Activated CD4-positive, alpha-beta T cell treated with anti-CD3 and anti-CD28 coated beads, Interleukin-2, amount 50 U/mL, for 4 hours (primary cell): ENCODE measurements around the gene CDC6.
"Not testable (repeated sequence)": the region's sequence is repeated elsewhere in the genome, so short reads cannot be mapped to it uniquely, and the experiment has no call there.

Experiments
- DNase-seq, 2 experiments: peaks; one replicate each; pipeline ENCODE4 v3.0.0-alpha.2; 2020

The CDC6 gene

DNA sequence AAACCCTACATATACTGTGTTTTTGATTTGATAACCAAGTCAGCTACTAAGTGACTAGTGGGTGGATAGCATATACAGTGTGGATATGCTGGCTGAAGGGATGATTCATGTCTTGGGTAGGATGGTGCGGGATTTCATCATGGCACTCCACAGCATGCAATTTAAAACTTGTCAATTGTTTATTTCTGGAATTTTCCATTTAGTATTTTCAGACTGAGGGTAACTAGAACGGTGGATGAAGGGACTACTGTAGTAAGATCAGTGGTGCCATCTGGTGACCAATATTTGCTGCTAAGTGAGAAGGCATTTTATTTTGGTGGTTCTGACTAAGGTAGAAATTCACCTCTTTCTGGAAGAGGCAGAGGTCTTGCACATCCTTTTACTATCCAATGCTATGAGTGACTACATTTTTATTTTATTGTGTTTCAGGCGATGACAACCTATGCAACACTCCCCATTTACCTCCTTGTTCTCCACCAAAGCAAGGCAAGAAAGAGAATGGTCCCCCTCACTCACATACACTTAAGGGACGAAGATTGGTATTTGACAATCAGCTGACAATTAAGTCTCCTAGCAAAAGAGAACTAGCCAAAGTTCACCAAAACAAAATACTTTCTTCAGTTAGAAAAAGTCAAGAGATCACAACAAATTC lies 3.1 kb downstream of the CDC6 start:
- peak in 1 of 2 experiments; percentile 17 for DNase-seq

DNA sequence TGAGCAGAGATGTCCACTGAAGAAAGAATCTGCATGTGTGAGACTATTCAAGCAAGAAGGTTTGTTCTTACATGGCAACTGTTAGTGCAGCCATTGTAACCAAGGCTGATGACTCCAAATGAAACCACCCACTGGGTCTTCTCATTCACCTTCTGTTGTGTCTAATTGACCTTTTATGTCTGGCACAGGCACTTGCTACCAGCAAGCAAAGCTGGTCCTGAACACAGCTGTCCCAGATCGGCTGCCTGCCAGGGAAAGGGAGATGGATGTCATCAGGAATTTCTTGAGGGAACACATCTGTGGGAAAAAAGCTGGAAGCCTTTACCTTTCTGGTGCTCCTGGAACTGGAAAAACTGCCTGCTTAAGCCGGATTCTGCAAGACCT lies 3.6 kb downstream of the CDC6 start:
- no peak for DNase-seq

DNA sequence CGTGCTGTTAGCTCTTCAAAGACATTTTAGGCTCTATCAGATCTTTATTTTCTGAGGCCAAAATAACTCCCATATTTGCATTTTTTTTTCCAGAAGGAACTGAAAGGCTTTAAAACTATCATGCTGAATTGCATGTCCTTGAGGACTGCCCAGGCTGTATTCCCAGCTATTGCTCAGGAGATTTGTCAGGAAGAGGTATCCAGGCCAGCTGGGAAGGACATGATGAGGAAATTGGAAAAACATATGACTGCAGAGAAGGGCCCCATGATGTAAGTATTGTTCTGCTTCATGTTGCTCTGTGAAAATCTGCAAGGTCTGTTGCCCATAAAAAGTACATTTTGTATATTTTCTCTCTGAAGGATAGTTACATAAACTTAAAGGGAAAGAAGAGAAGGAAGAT lies 5.7 kb downstream of the CDC6 start:
- no peak for DNase-seq

DNA sequence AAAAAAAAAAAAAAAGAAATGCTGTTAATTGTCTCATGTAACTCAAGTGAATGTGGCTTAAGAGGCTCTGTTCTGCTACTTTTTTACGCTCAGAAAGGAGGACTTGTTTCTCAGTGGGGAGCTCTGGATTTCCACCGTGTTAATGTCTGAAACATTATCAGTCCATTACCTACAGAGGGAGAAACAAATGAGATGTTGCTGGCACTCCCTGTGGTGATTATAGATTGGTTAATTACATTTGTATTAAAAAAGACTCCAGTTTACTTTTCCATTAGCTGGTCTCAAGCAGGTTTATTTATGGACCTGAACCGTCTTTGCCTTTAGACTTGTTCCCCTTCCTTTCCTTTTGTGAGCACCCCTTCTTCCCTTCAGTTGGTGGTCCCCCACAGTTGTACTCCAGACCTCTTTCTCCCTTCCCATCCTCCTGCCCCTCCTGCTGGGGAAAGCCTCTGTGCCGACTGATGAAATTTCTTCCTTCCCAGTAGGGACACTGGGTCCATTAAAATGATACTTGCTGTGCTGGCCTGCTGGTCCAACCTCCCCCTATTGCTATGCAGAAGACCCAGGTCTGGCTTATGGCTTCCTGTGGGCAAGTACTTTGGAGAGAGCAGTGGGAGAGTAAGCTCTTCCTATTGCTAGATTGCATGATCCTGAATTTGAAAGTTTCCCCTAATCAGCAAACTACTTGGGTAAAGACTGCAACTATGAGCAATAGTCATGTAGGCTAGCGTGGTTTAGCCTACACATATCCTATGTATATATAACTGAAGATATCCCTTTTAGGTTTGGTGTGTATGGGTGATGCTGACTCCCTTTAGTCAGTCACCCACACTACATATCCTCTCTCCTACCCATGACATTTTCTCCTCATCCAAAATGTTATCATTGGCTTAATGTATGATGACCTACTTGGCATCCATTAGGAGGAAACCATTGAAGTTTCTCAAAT lies 8.1 kb downstream of the CDC6 start:
- DNase-seq: no peak

DNA sequence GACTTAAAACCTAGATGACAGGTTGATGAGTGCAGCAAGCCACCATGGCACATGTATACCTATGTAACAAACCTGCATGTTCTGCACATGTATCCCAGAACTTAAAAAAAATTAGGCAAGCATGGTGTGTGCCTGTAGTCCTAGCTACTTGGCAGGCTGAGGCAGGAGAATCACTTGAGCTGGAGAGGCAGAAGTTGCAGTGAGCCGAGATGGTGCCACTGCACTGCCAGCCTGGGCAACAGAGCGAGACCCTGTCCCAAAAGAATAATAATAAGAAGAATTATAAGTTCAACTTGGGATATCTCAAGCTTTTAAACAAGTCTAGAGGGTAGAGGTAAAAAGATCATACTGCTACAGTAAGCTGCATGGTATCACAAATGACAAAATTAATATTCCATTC lies 9.8 kb downstream of the CDC6 start:
- no peak for DNase-seq

DNA sequence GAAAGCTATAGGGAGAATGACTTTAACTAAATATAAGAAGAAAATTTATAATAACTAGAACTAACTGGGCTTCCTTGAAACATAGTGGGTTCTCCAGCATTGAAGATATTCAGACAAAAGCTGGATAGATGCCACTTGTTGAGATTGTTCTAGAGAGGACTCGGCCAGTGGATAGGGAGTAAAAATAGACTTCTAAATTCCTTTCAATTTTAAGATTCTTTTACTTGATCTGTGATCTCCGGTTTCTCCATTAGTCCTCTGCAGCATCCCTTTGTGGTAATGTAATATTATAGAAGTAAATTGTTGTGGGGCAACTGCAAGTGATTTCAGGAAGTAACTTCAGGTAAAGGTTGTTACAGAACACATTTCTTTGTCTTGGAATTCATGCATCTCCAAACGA lies 11.0 kb downstream of the CDC6 start:
- no peak for DNase-seq

DNA sequence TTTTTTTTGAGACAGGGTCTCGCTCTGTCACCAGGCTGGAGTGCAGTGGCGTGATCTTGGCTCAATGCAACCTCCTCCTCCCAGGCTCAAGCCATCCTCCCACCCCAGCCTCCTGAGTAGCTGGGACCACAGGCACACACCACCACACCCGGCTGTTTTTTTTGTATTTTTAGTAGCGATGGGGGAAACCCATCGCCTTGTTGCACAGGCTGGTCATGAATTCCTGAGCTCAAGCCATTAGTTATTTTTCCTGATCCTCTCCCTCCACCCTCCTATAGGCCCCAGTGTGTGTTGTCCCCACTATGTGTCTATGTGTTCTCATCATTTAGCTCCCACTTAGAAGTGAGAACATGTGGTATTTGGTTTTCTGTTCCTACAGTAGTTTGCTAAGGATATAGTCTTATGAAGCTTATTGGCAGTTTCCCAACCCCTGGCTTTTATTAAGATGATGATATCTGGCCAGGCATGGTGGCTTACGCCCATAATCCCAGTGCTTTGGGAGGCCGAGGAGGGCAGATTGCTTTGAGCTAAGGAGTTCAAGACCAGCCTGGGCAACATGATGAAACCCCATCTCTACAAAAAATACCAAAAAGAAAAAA lies 11.6 kb downstream of the CDC6 start:
- DNase-seq: not testable (repeated sequence)

DNA sequence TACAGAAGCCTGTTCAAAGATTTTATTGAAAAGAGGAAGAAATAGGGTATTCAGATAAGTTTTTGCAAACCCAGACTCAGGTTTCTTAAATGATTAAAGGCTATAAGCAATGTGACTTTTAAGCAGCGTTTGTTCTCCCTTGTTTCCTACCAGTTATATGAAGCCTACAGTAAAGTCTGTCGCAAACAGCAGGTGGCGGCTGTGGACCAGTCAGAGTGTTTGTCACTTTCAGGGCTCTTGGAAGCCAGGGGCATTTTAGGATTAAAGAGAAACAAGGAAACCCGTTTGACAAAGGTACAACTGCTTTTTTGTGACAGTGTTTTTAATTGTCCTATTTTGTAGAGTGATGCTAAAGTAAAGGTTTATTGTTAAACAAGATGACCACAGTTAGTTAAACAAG lies 13.6 kb downstream of the CDC6 start:
- DNase-seq: no peak

DNA sequence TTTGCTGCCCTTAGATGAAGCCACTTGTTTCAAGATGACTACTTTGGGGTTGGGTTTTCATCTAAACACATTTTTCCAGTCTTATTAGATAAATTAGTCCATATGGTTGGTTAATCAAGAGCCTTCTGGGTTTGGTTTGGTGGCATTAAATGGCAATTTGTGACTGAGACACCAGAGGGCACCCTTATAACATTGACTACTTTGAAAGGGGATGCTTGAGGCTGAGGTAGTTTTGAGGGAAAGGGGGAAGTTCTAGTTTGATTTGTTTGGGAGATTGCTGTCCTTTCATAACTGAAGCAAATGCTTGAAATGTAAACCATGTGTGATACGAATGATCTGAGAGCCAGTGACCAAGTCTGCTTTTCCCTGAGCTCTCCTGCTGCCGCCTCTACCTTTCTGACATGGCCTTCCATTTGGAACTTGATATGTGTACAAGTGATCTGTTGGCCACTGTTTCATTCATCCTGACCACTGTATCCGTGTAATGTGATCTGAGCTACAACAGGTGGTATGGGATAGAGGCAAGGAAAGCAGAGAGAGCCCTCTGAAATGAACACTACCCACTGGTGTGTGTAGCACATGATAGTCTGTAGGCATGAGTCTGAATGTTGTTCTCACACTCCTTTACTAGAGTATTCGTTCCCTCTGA lies 15.5 kb downstream of the CDC6 start:
- DNase-seq: peak; percentile 47 to 53

DNA sequence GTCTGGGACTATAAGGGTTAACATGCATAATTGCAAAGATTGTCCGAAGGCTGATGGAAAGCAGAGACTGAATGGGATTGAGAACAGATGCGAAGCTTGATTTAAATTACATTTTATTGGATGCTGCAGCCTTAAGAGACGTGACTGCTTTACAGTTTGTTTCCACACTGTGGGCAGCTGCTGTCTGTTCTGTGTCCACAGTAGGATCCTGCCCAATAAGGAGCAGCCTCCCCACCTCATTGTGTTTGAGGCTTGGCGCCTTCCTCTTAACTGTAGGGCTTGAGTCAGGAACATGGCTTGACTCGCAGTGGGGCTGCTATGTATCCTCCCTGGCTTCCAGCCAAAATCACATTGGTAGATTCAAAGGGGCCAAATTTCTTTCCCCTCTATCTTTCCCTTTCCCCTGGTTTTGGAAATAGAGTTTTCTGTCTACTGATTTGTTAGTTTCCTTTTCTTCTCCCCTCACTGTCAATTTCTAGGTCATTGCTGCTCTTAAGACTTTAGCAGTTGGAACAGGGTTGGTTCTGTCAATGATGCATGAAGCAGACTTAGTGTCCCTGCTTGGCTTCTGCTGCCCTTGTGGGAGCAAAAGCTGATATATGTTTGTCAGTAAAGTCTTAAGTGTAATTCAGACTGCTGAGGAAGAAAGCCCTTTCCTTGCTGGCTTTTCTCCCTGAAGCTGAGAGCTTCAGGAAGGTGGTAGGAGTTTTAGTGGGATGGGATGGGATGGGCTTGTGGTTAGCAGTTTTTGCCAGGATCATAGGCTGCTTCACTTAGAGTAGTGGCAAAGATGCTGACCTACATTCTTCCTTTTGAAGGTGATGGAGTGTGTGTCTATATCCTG lies 16.3 kb downstream of the CDC6 start:
- DNase-seq: no peak

DNA sequence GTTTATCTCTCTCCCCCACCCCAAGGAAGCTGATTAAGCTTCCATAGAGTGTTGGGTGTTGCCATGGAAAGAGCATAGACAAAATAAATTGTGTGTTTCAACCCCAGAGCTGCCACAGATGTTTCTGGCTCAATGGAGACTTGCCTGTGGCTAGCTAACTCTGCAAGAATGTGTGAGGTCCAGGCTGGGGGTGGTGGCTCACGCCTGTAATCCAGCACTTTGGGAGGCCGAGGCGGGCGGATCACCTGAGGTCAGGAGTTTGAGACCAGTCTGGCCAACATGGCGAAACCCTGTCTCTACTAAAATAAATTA lies 16.8 kb downstream of the CDC6 start:
- DNase-seq: not testable (repeated sequence)

DNA sequence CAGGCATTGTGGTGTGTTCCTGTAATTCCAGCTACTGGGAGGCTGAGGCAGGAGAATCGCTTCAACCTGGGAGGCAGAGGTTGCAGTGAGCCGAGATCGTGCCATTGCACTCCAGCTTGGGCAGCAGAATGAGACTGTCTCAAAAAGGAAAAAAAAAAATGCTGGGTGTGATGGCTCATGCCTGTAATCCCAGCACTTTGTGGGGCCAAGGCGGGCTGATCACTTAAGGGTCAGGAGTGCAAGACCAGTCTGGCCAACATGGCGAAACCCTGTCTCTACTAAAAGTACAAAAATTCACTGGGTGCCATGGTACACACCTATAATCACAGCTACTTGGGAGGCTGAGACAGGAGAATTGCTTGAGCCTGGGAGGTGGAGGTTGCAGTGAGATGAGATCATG lies 17.2 kb downstream of the CDC6 start:
- DNase-seq: not testable (repeated sequence)

DNA sequence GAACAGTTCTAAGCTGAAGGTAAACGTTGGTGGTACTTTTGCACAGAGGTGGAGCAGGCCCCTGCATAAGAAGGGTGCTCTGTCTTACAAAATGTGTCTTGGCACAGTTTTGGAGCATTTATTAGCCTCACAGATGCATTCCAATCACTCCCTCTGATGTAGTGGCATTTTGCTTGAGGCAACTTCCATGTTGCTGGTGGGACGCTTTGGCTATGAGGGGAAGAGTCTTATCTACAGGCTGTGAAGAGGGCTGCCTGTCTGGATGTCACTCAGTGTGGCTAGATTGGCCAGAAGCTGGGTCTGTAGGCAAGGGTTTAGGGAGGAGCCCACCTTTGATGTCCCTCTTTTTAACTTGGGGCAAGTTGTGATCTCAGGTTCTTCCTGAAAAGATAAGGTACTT lies 18.7 kb downstream of the CDC6 start:
- no peak for DNase-seq

DNA sequence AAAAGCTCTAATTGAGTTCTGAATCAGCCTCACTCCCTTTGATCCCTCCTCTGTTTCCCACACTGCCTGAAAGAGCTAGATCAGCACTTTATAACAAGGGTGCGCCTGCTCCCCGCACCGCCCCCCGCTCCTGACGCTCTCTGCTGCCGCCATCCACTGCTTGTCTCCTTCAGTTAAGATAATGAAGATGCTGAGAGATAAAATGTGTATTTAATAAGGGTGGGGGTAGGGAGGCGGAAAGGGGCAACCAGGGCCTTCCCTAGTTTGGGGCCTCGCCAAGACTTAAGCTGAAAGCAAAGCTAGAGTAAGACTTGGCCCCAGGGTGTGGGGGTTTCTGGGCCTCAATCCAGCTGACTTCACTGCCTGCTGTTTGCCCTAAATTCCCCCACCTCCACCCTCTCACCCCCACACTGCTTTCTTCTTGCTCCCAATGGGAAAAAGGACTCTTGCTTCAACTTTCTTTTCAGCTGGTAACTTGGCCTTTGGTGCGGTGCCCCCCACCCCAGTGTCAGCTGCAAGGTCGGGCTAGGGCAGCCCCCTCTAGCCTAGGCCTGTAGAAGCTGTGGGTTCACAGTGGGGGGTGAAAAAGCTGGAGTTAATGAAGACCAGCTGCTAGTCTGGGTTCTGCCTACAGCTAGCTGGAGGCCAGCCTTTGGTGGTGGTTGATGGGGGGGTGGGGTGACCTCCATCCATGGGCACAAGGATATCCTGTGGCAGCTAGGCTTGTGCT lies 19.5 kb downstream of the CDC6 start:
- no peak for DNase-seq

DNA sequence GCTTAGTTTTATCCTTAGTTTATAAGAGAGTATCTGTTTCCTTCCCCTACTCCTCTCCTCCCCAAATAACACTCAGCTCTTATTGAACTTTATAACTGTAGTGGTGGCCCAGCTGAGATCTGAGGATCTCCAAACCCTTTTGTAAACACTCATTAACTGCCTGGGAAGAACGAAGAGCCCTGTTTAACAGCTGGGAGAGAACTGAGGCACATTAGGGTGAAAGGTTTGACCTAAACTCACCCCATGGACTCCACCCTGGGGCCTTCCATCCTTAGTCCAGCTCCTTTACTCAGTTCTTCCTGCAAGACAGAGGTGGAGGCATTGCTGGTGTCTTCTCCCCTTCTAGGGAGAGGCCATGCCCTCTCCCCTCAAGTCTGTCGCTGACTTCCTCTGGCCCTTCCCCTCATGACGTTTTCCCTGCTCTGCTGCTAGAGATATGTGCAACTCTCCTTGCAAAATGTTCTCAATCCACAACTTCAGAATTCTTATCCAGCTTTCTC lies 20.1 kb downstream of the CDC6 start:
- DNase-seq: no peak

DNA sequence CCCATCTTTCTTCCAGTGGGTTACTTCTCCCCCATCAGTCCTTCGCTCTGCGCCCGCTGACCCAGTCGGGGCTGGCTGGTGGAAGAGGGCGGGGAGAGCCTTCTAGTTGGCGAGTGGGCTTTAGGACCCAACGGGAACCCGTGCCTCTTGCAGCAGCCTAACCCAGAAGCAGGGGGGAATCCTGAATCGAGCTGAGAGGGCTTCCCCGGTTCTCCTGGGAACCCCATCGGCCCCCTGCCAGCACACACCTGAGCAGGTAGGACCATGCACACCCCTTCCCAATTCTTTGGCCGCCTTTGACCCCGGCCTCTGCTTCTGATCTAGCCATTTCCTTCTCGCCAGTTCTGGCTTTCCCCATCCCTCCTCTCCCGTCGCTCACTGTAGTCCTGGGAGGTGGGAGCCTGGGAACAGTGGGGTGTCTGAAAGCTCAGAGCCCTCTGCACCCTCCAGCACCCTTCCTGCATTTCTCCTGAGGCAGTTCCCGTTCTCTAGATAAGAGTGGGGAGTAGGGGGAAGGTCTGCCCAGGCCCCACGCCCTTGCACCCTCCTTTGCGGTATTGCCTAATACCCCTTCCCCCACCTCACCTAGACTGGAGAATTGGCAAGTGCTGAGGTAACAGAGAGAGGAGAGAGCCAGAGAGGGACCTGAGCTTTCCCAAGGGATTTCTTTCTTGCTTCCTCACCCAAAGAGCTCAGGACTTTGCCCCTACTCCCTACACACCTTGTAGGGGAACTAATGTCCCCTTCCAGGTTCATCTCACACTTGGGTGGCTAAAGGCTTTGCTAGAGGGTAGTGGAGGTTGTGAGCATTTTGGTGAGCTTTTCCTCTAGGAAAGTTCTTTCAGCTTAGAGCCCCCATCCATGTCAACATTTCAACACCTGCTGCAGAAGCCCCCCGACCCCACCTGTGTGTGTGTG lies 21.6 kb downstream of the CDC6 start, which contains the start of gene RARA:
RARA (plus strand) TSS at position 150 of the 918 bp plus-strand sequence. CDS start 22,039 bp downstream, outside the sequence.
- DNase-seq: no peak

DNA sequence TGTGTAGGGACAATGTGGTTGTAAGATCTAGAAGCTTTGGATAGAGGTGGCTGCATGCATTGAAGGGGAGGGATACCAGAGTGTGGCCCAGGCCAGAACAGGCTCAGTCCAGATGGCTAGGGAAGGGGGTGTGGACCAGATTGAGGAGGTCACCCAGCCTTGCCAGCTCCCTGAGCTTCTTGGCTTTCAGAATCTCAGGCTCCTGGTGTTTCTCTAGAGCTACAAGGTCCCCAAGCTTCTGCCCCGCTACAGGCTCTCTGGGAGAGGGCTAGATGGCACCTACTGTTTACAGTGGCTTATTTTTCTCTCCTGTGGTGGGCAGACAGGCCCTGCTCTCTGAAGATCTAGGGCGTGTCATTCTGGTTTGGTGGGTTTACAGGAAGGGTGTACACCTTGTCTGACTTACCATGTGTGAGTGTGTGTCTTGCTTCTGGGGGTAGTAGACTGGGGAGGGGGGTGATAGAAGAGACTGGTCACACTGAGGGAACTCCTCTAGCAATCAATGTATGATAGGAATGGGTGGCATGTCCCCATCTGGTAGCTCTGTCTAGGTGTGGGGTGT lies 22.4 kb downstream of the CDC6 start:
- no peak for DNase-seq

DNA sequence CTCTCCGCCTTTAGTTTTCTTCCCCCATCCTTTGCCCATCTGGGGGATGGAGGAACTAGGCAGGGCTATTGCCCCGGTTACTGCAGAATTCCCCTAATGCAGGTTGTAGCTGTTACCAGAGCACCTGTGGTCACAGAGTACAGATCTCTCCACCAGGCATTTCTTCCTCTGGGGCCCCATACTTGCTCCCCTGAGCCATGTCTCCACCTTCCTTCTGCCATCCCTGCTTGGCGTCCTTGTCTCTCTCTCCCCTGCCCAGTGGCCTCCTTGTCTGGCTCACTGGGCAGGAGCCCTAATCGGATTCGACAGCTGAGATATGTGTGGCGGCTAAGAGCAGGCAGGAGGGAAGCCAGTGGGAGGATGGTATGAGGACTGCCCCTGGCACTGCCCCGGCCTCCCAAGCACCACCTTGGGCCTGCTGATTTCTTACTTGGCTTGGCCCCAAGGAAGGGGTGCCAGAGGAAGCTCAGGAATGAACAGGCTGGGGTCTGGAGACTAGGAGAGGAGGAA lies 23.3 kb downstream of the CDC6 start:
- no peak for DNase-seq

DNA sequence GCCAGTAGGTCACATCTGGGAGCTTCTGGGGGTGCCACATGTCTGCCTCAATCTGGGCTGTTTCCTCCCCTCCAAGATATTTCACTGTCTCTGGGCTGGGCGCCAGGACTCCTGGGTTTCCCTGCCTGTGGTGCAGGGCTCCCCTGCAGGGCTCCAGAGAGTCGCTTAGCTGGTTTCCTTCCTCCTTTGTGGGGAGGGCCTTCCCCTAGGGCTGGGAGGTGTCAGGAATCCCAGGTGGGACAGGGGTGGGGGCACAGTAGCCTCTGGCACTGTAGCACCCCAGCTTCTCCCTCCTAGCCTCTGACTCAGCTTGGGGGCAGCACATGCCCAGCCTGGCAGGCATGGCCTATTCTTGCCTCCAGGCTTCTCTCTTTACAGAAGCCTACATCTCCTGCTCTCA lies 23.9 kb downstream of the CDC6 start:
- no peak for DNase-seq
